DOHH2 (cell line): ENCODE results near the gene CELA2B.
"Not testable (repeated sequence)": the region's sequence is repeated elsewhere in the genome, so short reads cannot be mapped to it uniquely, and the experiment has no call there.

Source experiments
- H3F3A ChIP-seq: fragments of 200-600 bp; sonication (generic), shearing (Covaris generic); 2 replicates; pipeline ENCODE4 v1.6.0; 2016; ENCODE audit warnings: antibody characterized with exemption, mild to moderate bottlenecking; ENCODE audit not compliant: control insufficient read depth, insufficient read depth
- H3K27ac ChIP-seq: fragments of 200-600 bp; sonication (generic); 2 replicates; pipeline ENCODE4 v1.5.1; 2014; ENCODE audit warnings: low read depth, mild to moderate bottlenecking, low read length, moderate library complexity
- H3K27me3 ChIP-seq: fragments of 200-600 bp; sonication (generic); 2 replicates; pipeline ENCODE4 v1.6.1; 2014; ENCODE audit warnings: mild to moderate bottlenecking, low read length, mixed read lengths; ENCODE audit not compliant: control insufficient read depth
- H3K36me3 ChIP-seq: fragments of 200-600 bp; sonication (generic); 2 replicates; pipeline ENCODE4 v1.6.1; 2014; ENCODE audit warnings: mild to moderate bottlenecking, low read length, moderate library complexity, mixed read lengths; ENCODE audit not compliant: control insufficient read depth
- H3K4me1 ChIP-seq: fragments of 200-600 bp; sonication (generic); 2 replicates; pipeline ENCODE4 v1.6.1; 2014; ENCODE audit warnings: mild to moderate bottlenecking, low read length, mixed read lengths; ENCODE audit not compliant: control insufficient read depth
- H3K4me2 ChIP-seq: fragments of 200-600 bp; sonication (generic); 2 replicates; pipeline ENCODE4 v1.6.0; 2014; ENCODE audit warnings: mild to moderate bottlenecking, low read length, moderate library complexity
- H3K4me3 ChIP-seq: fragments of 200-600 bp; sonication (generic); 2 replicates; pipeline ENCODE4 v1.5.1; 2014; ENCODE audit warnings: mild to moderate bottlenecking, low read length, mixed read lengths
- H3K79me2 ChIP-seq: fragments of 200-600 bp; sonication (generic); 2 replicates; pipeline ENCODE4 v1.6.1; 2014; ENCODE audit warnings: mild to moderate bottlenecking, low read length, mixed read lengths; ENCODE audit not compliant: control insufficient read depth
- H3K9me2 ChIP-seq: fragments of 200-600 bp; sonication (generic); replicated peaks from 2 replicates; pipeline ENCODE4 v1.6.1; 2014; ENCODE audit warnings: mild to moderate bottlenecking, low read length, mixed read lengths; ENCODE audit not compliant: control insufficient read depth
- H3K9me3 ChIP-seq: fragments of 200-600 bp; sonication (generic); 2 replicates; pipeline ENCODE4 v1.6.1; 2014; ENCODE audit warnings: antibody characterized with exemption, low read length, mixed read lengths; ENCODE audit not compliant: control insufficient read depth, insufficient read depth
- H4K20me1 ChIP-seq: fragments of 200-600 bp; sonication (generic); 2 replicates; pipeline ENCODE4 v1.6.0; 2014; ENCODE audit warnings: low read depth, mild to moderate bottlenecking, antibody characterized with exemption, low read length, moderate library complexity; ENCODE audit not compliant: control insufficient read depth, insufficient read depth
- CTCF ChIP-seq: fragments of 200-600 bp; sonication (generic); IDR thresholded peaks from one replicate; pipeline ENCODE4 v1.5.1; 2014; ENCODE audit warnings: antibody characterized with exemption, mild to moderate bottlenecking, low read depth, low read length; ENCODE audit not compliant: poor library complexity, severe bottlenecking
- EZH2phosphoT487 ChIP-seq: fragments of 200-600 bp; sonication (generic); IDR thresholded peaks from 2 replicates; pipeline ENCODE4 v1.6.1; 2017; ENCODE audit warnings: borderline replicate concordance, mild to moderate bottlenecking, antibody characterized with exemption, low read length, moderate library complexity, mixed read lengths

CELA2B gene

DNA sequence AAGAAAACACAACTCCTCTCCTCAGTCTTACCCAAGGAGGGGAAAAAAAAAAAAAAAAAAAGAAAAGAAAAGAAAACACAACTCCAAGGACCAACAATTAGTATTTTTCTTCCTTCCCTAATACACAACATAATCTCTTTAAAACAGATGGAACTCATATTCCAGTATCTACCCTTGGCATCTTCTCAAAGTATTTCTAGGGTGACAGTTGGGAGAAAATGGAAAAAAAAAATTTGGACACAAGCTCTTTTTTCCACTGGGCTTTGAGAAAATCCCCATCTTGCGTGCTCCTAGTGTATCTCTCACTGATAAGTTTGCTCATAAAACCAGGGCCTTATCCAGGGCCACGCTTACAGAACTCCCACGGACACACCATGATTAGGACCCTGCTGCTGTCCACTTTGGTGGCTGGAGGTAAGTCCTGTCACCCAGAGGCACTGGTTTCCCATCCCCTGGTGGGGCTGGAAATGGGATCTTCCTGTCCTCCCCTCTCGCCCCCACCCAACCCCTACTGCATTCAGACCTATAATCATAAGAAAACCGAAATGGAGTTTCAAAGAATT lies at the start of gene CELA2B:
TSS of gene CELA2B (plus strand) at position 353 of the 563 bp plus-strand sequence. CDS start at position 375, 22 bp downstream.
- no peaks in the 10 kb centered on the region for H3K4me1 ChIP-seq
- H3K36me3 ChIP-seq, result no peaks in the 10 kb centered on the region
- H3K4me2 ChIP-seq, result no peak within 1 kb of the TSS
- no peak within 1 kb of the TSS for H3K27ac ChIP-seq
- TF ChIP-seq EZH2phosphoT487 (no peak), CTCF (no peak)
- no peaks in the 10 kb centered on the region for H3F3A ChIP-seq
- no peak within 1 kb of the TSS for H3K4me3 ChIP-seq
- no peaks in the 10 kb centered on the region for H3K79me2 ChIP-seq
- H4K20me1 ChIP-seq, result no peaks in the 10 kb centered on the region
- no peaks in the 10 kb centered on the region for H3K9me3 ChIP-seq
- H3K27me3 ChIP-seq, result no peaks in the 10 kb centered on the region
- H3K9me2 ChIP-seq, result no peaks in the 10 kb centered on the region

DNA sequence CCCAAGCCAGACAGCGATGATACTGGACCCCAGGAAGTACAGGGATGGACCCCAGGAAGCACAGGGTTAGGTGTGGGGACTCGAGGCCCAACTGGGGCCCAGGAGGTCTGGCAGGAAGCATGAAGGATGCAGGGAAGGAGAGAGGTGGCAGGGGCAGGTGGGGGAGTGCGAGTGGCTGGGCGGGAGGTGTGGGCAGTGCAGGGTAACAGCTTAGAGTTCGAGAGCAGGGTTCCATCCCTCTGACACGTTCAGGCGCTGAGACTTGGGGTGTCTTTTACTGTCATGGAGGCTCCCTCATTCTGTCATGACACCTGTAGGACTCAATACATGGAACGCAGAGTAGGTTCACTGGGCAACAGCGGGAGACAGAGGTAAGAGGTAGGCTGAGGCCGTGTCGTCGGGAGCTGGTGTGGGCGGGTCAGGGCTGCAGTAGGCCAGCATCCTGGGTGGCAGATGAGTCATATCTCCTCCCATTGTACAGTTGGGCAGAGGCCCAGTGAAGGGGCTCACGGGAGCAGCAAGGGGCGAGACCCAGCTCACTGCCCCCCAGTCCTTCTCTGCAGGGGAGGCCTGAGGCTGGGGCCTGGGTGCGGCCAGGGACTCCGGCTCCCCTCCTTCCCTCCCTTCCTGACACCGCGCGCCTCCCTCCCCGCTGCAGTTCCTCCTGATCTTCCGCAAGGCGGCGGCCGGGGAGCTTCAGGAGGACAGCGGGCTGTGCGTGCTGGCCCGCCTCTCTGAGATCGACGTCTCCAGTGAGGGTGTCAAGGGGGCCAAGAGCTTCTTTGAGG lies 49.2 kb upstream of the CELA2B start:
- H3K36me3 ChIP-seq, result peaks cover 7% of the 10 kb centered on the region

GRCh38 chr1:15427280-15427666 lies 48.6 kb upstream of the CELA2B start:
- Histone ChIP-seq H3K9me3 (no peaks in the 10 kb centered on the region), H3F3A (no peaks in the 10 kb centered on the region), H3K27me3 (no peaks in the 10 kb centered on the region), H3K27ac (no peak overlapping the region), H4K20me1 (no peaks in the 10 kb centered on the region), H3K79me2 (no peaks in the 10 kb centered on the region; the same call in 1 of the 2 replicates), H3K36me3 (peaks cover 7% of the 10 kb centered on the region), H3K4me1 (no peaks in the 10 kb centered on the region), H3K4me2 (no peak overlapping the region), H3K4me3 (no peak overlapping the region), H3K9me2 (no peaks in the 10 kb centered on the region)
- no peak for TF ChIP-seq EZH2phosphoT487
- TF ChIP-seq CTCF, result no peak

More for the DNA sequence above, 49.2 kb upstream of the CELA2B start:
- Histone ChIP-seq H3K9me3 (no peaks in the 10 kb centered on the region), H3K4me3 (no peak overlapping the region), H4K20me1 (no peaks in the 10 kb centered on the region), H3K9me2 (no peaks in the 10 kb centered on the region), H3K4me1 (no peaks in the 10 kb centered on the region), H3K79me2 (peaks cover 1% of the 10 kb centered on the region), H3K27me3 (no peaks in the 10 kb centered on the region), H3F3A (no peaks in the 10 kb centered on the region), H3K27ac (no peak overlapping the region), H3K4me2 (no peak overlapping the region)
- no peak for TF ChIP-seq EZH2phosphoT487
- no peak for TF ChIP-seq CTCF

DNA sequence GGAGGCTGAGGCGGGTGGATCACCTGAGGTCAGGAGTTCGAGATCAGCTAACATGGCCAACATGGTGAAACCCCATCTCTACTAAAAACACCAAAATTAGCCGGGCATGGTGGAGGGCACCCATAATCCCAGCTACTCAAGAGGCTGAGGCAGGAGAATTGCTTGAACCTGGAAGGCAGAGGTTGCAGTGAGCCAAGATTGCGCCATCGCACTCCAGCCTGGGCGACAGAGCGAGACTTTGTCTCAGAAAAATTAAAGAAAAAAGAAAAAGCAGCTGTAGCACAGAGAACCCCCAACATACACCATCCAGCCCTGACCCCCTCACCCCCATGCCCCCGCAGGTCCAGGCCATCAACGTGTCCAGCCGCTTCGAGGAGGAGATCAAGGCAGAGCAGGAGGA lies 47.7 kb upstream of the CELA2B start:
- H3K27ac ChIP-seq, H3K79me2 ChIP-seq, H3K27me3 ChIP-seq, H3K9me2 ChIP-seq, H3K4me3 ChIP-seq, H3K4me2 ChIP-seq, H3F3A ChIP-seq, H3K4me1 ChIP-seq, H3K36me3 ChIP-seq, H4K20me1 ChIP-seq, H3K9me3 ChIP-seq: not testable (repeated sequence)
